GM23248 (cell line): Measurements from ENCODE around the gene TOP3A.

Source experiments
- EZH2 ChIP-seq: fragments of 200-600 bp; sonication (generic); IDR thresholded peaks from 2 replicates; pipeline ENCODE4 v1.6.1; 2018; ENCODE audit warnings: antibody characterized with exemption, mild to moderate bottlenecking; ENCODE audit not compliant: insufficient read depth, poor library complexity, severe bottlenecking
- EZH2phosphoT487 ChIP-seq: fragments of 200-600 bp; sonication (generic); IDR thresholded peaks from 2 replicates; pipeline ENCODE4 v1.6.1; 2018; ENCODE audit warnings: antibody characterized with exemption, moderate library complexity, mild to moderate bottlenecking, low read depth; ENCODE audit not compliant: insufficient read depth

GRCh38 chr17:18362698-18363100 lies 47.9 kb upstream of the TOP3A start:
- TF ChIP-seq EZH2phosphoT487: no peak
- TF ChIP-seq EZH2: no peak
